Panc1 (cell line): Measurements from ENCODE around the gene FRMD5. TPM values are rescaled to one million over a fixed set of nuclear protein-coding genes. Genes with fewer than 3 reads are reported as not detected.

Source experiments
- ATAC-seq: fragments of 200-7000 bp; cut with Tn5 transposase; 2 replicates; pipeline ENCODE4 v1.9.1; 2020; ENCODE audit warnings: mild to moderate bottlenecking, moderate library complexity
- BruUV-seq: library from RNA; stranded (reverse); fragments of 400-500 nt; replicated peaks from 2 replicates; lab custom pipeline; 2021; lab: Mats Ljungman, UMichigan
- CTCF ChIA-PET: fragments of 300-600 bp; sonication (Branson Sonifier 250); formaldehyde crosslinking; loops from one replicate; lab custom pipeline; 2022; ENCODE audit warnings: antibody characterized with exemption; lab: Charles Lee
- POLR2A ChIA-PET: fragments of 300-600 bp; sonication (Branson Sonifier 250); formaldehyde crosslinking; loops from one replicate; lab custom pipeline; 2022; ENCODE audit warnings: antibody characterized with exemption; lab: Charles Lee
- DNase-seq: peaks from one replicate; pipeline ENCODE4 v3.0.0-alpha.2; 2010; ENCODE audit warnings: low read depth, low spot score
- H3K27ac ChIP-seq: 2 replicates; pipeline ENCODE4 v1.5.1; 2011; ENCODE audit warnings: mild to moderate bottlenecking, low read length, inconsistent platforms
- H3K27me3 ChIP-seq: fragments of 200-500 bp; sonication (Bioruptor generic); 2 replicates; pipeline ENCODE4 v1.6.0; 2014; ENCODE audit warnings: low read length, inconsistent platforms; ENCODE audit not compliant: control insufficient read depth, insufficient read depth
- H3K36me3 ChIP-seq: fragments of 200-500 bp; sonication (Bioruptor generic); 2 replicates; pipeline ENCODE4 v1.5.1; 2014; ENCODE audit warnings: inconsistent platforms, mild to moderate bottlenecking, low read length, moderate library complexity; ENCODE audit not compliant: control insufficient read depth, insufficient read depth
- H3K4me1 ChIP-seq: 2 replicates; pipeline ENCODE4 v1.5.1; 2011; ENCODE audit warnings: inconsistent platforms, mild to moderate bottlenecking, low read length, moderate library complexity; ENCODE audit not compliant: control insufficient read depth, insufficient read depth
- H3K4me3 ChIP-seq, 2 experiments: 2 replicates each; pipeline ENCODE4 v1.5.1; 2011 to 2012; ENCODE audit warnings: low read depth in 2 of 2, low read length in 2 of 2, mild to moderate bottlenecking in 2 of 2, inconsistent platforms in 1 of 2, moderate library complexity in 1 of 2
- H3K9me3 ChIP-seq: fragments of 200-500 bp; sonication (Bioruptor generic); 2 replicates; pipeline ENCODE4 v1.5.1; 2014; ENCODE audit warnings: low read depth, mild to moderate bottlenecking, inconsistent platforms, low read length, moderate library complexity; ENCODE audit not compliant: control insufficient read depth, insufficient read depth
- POLR2AphosphoS5 ChIP-seq: IDR thresholded peaks from 2 replicates; pipeline ENCODE4 v1.6.1; 2012; ENCODE audit warnings: mild to moderate bottlenecking, low read depth, low read length, moderate library complexity
- SIN3A ChIP-seq: IDR thresholded peaks from 2 replicates; pipeline ENCODE4 v1.6.1; 2012; ENCODE audit warnings: low read depth, mild to moderate bottlenecking, low read length, moderate library complexity, borderline replicate concordance; ENCODE audit not compliant: insufficient read depth
- TCF7L2 ChIP-seq: IDR thresholded peaks from 2 replicates; pipeline ENCODE4 v1.6.1; 2011; ENCODE audit warnings: mild to moderate bottlenecking, low read depth, low read length, inconsistent platforms
- in situ Hi-C: cut with HindIII; loops from 2 replicates; pipeline ENCODE4 v1.10.0; 2016; ENCODE audit warnings: low sequenced_read_pairs, low pct_unique_long_range_greater_than_20kb
- intact Hi-C: fragments of 100-400 bp; cut with micrococcal nuclease; formaldehyde crosslinking; loops from one replicate; pipeline ENCODE4 v1.10.0; 2022; ENCODE audit not compliant: unreplicated experiment
- total RNA-seq: library from RNA; stranded (reverse); gene quantifications from one replicate; pipeline ENCODE4 v1.2.1, GENCODE V29; 2021; ENCODE audit not compliant: unreplicated experiment
- TF ChIP-seq, protein P1 (sequence below), 2 experiments: IDR thresholded peaks; 2 replicates each; pipeline ENCODE4 v1.6.1; 2011 to 2012; ENCODE audit warnings: low read depth in 2 of 2, control low read depth in 1 of 2, low read length in 1 of 2, mild to moderate bottlenecking in 1 of 2, moderate library complexity in 1 of 2; ENCODE audit not compliant: insufficient read depth in 1 of 2
- TF ChIP-seq, protein P2 (sequence below): fragments of 450-650 bp; IDR thresholded peaks from 2 replicates; pipeline ENCODE4 v1.5.1; 2017; ENCODE audit warnings: mild to moderate bottlenecking

The FRMD5 gene
- total RNA-seq, 1 experiment from 2014 or later = 18.3 TPM

DNA sequence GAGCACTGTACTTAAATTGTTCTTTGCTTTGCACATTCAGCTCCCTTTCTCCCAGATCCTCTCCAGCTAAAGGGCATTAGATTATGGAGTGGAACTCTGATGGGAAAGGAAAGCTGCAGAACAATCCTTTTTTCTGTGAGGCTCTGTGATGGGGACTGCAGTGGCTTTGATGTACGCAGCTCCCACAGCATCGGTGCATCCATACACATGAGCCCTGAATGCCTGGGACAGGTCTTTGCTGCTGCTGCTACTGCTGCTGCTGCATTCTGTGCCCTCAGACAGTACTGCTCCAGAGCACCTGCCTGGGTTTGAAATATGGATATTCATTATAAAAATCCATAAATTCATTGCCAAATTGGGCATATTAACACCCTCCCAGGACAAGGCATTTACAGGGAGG lies 203.9 kb downstream of the FRMD5 start:
- intact Hi-C loops (no loop called here), in situ Hi-C loops (no loop called here)
- ATAC-seq (peak; percentile 48; the same call in 1 of the 2 replicates), DNase-seq (no peak)
- no peak overlapping the region for H3K27ac ChIP-seq
- no TSS peak for BruUV-seq
- no peak overlapping the region for H3K4me3 ChIP-seq
- H3K27me3 ChIP-seq = no peaks in the 10 kb centered on the region
- H3K4me1 ChIP-seq = no peaks in the 10 kb centered on the region
- ChIA-PET POLR2A (interaction anchor here (0.6 kb wide), 2 partner anchors 20 to 746 kb away, joined by 4 read pairs; no protein-coding TSS in a partner anchor), CTCF (interaction anchor here (0.6 kb wide), 1 partner anchor 159 kb away, joined by 6 read pairs; no protein-coding TSS in a partner anchor)
- H3K9me3 ChIP-seq = no peaks in the 10 kb centered on the region
- H3K36me3 ChIP-seq = no peaks in the 10 kb centered on the region
- no peak for TF ChIP-seq POLR2AphosphoS5
- TF ChIP-seq, protein P1, sequence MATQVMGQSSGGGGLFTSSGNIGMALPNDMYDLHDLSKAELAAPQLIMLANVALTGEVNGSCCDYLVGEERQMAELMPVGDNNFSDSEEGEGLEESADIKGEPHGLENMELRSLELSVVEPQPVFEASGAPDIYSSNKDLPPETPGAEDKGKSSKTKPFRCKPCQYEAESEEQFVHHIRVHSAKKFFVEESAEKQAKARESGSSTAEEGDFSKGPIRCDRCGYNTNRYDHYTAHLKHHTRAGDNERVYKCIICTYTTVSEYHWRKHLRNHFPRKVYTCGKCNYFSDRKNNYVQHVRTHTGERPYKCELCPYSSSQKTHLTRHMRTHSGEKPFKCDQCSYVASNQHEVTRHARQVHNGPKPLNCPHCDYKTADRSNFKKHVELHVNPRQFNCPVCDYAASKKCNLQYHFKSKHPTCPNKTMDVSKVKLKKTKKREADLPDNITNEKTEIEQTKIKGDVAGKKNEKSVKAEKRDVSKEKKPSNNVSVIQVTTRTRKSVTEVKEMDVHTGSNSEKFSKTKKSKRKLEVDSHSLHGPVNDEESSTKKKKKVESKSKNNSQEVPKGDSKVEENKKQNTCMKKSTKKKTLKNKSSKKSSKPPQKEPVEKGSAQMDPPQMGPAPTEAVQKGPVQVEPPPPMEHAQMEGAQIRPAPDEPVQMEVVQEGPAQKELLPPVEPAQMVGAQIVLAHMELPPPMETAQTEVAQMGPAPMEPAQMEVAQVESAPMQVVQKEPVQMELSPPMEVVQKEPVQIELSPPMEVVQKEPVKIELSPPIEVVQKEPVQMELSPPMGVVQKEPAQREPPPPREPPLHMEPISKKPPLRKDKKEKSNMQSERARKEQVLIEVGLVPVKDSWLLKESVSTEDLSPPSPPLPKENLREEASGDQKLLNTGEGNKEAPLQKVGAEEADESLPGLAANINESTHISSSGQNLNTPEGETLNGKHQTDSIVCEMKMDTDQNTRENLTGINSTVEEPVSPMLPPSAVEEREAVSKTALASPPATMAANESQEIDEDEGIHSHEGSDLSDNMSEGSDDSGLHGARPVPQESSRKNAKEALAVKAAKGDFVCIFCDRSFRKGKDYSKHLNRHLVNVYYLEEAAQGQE (IDR thresholded peaks at IDR 0.05; ENCODE audit: insufficient read depth in 1 of 2, low read depth in 2 of 2, low read length in 1 of 2) = no peak
- TF ChIP-seq, protein P2, sequence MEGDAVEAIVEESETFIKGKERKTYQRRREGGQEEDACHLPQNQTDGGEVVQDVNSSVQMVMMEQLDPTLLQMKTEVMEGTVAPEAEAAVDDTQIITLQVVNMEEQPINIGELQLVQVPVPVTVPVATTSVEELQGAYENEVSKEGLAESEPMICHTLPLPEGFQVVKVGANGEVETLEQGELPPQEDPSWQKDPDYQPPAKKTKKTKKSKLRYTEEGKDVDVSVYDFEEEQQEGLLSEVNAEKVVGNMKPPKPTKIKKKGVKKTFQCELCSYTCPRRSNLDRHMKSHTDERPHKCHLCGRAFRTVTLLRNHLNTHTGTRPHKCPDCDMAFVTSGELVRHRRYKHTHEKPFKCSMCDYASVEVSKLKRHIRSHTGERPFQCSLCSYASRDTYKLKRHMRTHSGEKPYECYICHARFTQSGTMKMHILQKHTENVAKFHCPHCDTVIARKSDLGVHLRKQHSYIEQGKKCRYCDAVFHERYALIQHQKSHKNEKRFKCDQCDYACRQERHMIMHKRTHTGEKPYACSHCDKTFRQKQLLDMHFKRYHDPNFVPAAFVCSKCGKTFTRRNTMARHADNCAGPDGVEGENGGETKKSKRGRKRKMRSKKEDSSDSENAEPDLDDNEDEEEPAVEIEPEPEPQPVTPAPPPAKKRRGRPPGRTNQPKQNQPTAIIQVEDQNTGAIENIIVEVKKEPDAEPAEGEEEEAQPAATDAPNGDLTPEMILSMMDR = no peak
- no peak for TF ChIP-seq SIN3A
- no peak for TF ChIP-seq TCF7L2

DNA sequence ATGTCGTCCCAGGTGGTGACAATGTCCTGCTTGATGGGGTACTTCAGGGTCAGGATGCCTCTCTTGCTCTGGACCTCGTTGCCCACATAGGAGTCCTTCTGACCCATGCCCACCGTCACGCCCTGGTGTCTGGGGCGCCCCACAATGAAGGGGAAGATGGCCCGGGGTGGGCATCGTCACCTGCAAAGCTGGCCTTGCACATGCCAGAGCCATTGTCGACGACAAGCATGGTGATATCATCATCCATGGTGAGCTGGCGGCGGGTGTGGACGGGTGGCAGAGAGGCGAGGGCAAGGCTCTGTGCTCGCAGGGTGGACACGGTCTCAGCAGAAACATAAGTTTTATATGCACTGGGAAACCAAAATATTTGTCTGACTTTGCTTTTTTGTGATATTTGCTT lies 205.1 kb downstream of the FRMD5 start:
- ATAC-seq (no peak), DNase-seq (no peak)
- POLR2A ChIA-PET = no interaction called here
- H3K9me3 ChIP-seq = no peaks in the 10 kb centered on the region
- H3K27me3 ChIP-seq = no peaks in the 10 kb centered on the region
- H3K4me1 ChIP-seq = no peaks in the 10 kb centered on the region
- intact Hi-C loops (no loop called here), in situ Hi-C loops (no loop called here)
- CTCF ChIA-PET = no interaction called here
- BruUV-seq = no TSS peak
- H3K27ac ChIP-seq = no peak overlapping the region
- no peaks in the 10 kb centered on the region for H3K36me3 ChIP-seq
- H3K4me3 ChIP-seq = no peak overlapping the region
- TF ChIP-seq, protein P2 = no peak
- TF ChIP-seq SIN3A = no peak
- TF ChIP-seq, protein P1 (IDR thresholded peaks at IDR 0.05; ENCODE audit: insufficient read depth in 1 of 2, low read depth in 2 of 2, low read length in 1 of 2) = no peak
- TF ChIP-seq POLR2AphosphoS5 = no peak
- no peak for TF ChIP-seq TCF7L2
